Measurements from ENCODE around the gene TBC1D4.
"Not testable (repeated sequence)": the region's sequence is repeated elsewhere in the genome, so short reads cannot be mapped to it uniquely, and the experiment has no call there.

Gene TBC1D4

DNA sequence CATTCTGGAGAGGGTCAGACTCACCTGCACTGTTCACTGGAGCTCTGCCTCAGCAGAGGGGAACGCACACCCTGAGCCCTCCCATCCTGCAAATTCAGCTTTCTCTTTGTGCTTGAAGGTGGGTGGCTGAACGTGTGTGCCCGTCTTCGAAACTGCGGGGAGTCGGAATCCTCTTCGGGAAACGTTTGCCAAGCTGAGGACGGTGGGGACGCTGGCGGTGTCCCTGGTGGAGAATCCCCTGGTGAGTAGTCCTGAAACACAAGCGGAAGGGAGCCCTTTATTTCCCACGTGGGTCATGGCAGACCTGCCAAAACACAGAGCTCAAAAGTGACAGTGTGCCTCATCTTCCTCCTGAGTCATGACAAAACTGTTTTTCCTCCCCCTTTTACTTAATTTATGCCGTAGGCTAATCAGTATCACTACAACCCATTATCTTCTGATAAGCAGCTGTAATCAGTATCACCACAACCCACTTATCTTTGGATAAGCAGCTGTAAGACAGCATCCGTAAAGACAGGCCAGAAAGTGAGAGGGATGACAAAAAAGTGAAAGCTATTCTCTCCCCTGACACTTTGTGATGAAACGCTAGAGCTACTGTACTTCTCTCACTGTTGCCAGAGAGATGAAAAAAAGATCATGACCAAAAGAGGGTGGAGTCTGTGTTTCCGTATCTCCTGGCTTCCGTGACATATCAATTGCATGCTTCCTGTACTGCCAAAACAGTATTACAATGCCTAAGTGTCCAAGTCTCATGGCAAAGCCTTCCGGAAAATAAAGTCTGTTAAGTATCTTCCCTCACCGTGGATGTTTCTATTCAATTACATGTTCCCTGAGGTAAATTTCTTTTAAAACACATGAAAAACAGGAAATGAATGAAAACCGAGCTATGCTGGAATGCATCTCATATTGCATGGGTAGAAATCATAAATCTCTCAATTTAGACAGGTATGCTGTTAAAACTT lies 155.5 kb downstream of the TBC1D4 start:
- peak; percentile 89 for ATAC-seq (ENCODE audit: low read depth)
- H3K36me3 Mint-ChIP-seq: no peaks in the 10 kb centered on the region
- H3K27me3 Mint-ChIP-seq: no peaks in the 10 kb centered on the region
- H3K4me3 Mint-ChIP-seq: peak overlapping the region; percentile 87
- DNase-seq (ENCODE audit: low spot score in 2 of 2): peak in 1 of 2 donors; percentile 9
- peak overlapping the region; percentile 93 for H3K27ac Mint-ChIP-seq
- peaks cover 13% of the 10 kb centered on the region for H3K4me1 Mint-ChIP-seq
- H3K9me3 Mint-ChIP-seq: no peaks in the 10 kb centered on the region

DNA sequence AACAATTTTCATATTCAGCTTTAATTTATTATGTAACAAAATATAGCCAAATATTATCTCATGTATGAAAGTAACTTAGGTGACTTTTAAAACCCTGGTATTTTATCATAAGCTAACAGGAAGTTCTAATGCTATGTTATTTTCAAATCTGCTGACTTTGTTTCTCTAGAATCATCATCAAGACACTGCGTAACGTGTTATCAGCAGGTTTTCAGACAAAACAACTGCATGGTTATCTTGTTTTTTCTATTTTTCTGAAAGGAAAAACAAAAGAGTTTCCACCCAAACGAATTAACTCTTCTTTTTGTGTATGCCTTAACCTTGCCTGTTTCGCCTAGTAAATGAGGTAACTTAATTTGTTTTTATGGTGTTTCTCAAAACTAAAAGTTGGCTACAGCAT lies 156.3 kb downstream of the TBC1D4 start:
- H3K36me3 Mint-ChIP-seq: no peaks in the 10 kb centered on the region
- DNase-seq (ENCODE audit: low spot score in 2 of 2) (no peak), ATAC-seq (ENCODE audit: low read depth) (no peak)
- no peaks in the 10 kb centered on the region for H3K9me3 Mint-ChIP-seq
- peak overlapping the region; percentile 93 for H3K27ac Mint-ChIP-seq
- H3K27me3 Mint-ChIP-seq: no peaks in the 10 kb centered on the region
- H3K4me3 Mint-ChIP-seq: peak overlapping the region; percentile 87
- peaks cover 13% of the 10 kb centered on the region for H3K4me1 Mint-ChIP-seq

- H3K27ac Mint-ChIP-seq: no peak overlapping the region
- H3K27me3 Mint-ChIP-seq: no peaks in the 10 kb centered on the region
- H3K4me1 Mint-ChIP-seq: peaks cover 13% of the 10 kb centered on the region
- ATAC-seq (ENCODE audit: low read depth): no peak
- no peak overlapping the region for H3K4me3 Mint-ChIP-seq
- DNase-seq (ENCODE audit: low spot score in 2 of 2): no peak
- no peaks in the 10 kb centered on the region for H3K9me3 Mint-ChIP-seq
- H3K36me3 Mint-ChIP-seq: no peaks in the 10 kb centered on the region
These were observed 157.5 kb downstream of the TBC1D4 start for GRCh38 chr13:75324413-75324940.

DNA sequence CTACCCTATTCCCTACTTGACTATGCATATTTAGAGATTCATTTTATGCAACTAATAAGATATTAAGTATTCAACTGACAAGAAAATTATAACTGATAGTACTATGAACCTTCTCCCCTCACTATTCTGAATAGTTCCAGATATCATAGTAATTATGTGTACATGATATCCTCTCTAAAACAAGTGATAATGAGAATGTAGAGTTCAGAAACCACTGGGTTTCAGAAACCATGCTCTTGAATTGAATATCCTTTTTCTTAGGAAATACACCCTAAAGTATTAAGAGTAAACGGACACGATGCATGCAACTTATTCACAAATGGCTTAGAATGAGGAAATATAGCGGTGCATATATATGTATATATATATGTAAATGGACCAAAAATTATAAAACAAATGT lies 160.9 kb downstream of the TBC1D4 start:
- no peak for ATAC-seq (ENCODE audit: low read depth)
- no peak for DNase-seq (ENCODE audit: low spot score in 2 of 2)
- no peaks in the 10 kb centered on the region for H3K36me3 Mint-ChIP-seq
- peaks cover 4% of the 10 kb centered on the region for H3K4me1 Mint-ChIP-seq
- no peaks in the 10 kb centered on the region for H3K27me3 Mint-ChIP-seq
- H3K4me3 Mint-ChIP-seq: no peak overlapping the region
- no peak overlapping the region for H3K27ac Mint-ChIP-seq
- no peaks in the 10 kb centered on the region for H3K9me3 Mint-ChIP-seq

DNA sequence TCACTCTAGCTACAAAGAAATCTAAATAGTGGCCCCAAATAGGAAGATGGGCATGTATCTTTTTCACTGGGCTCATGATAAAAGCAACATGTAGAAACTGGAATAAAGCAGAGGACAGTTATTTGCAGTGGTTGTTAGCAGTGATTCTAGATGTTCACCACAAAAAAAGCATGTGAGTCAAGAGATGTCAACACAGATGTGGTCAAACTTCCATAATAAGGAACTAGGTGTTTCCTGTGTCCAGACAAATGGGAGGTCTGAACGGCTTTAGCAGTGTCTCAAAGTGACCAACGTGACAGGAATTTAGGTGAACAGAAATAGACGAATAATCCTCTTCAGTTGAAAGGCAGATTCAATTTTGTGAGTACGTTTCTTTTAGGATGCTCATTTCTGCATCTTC lies 162.7 kb downstream of the TBC1D4 start:
- DNase-seq (ENCODE audit: low spot score in 2 of 2): no peak
- H3K27ac Mint-ChIP-seq: no peak overlapping the region
- no peaks in the 10 kb centered on the region for H3K9me3 Mint-ChIP-seq
- no peaks in the 10 kb centered on the region for H3K36me3 Mint-ChIP-seq
- ATAC-seq (ENCODE audit: low read depth): no peak
- H3K4me1 Mint-ChIP-seq: peaks cover 2% of the 10 kb centered on the region
- H3K27me3 Mint-ChIP-seq: no peaks in the 10 kb centered on the region
- no peak overlapping the region for H3K4me3 Mint-ChIP-seq

GRCh38 chr13:75318138-75318833 lies 163.7 kb downstream of the TBC1D4 start:
- no peaks in the 10 kb centered on the region for H3K4me1 Mint-ChIP-seq
- no peak overlapping the region for H3K4me3 Mint-ChIP-seq
- no peak for DNase-seq (ENCODE audit: low spot score in 2 of 2)
- no peak overlapping the region for H3K27ac Mint-ChIP-seq
- H3K9me3 Mint-ChIP-seq: no peaks in the 10 kb centered on the region
- ATAC-seq (ENCODE audit: low read depth): no peak
- H3K36me3 Mint-ChIP-seq: no peaks in the 10 kb centered on the region
- H3K27me3 Mint-ChIP-seq: no peaks in the 10 kb centered on the region

DNA sequence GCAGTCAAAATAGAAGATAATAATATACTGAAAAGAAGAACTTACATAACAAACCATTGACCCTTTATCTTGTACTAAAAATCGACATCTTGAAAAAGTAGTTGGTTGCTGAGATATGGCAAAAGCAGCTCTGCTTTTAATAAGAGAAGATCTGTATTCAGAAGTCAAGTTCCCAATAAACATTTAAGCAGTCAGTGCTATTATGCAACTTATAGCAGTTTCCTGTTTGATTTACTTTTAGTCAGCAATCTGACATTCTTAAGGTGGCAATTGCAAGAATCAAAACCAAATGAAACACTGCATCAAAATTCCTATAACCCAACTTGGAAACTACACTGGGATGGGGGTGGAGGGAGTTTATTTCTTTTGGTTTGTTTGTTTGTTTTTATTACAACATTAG lies 165.5 kb downstream of the TBC1D4 start:
- Mint-ChIP-seq H3K27me3 (no peaks in the 10 kb centered on the region), H3K27ac (no peak overlapping the region), H3K36me3 (no peaks in the 10 kb centered on the region), H3K4me3 (no peak overlapping the region), H3K9me3 (no peaks in the 10 kb centered on the region), H3K4me1 (peaks cover 2% of the 10 kb centered on the region)
- DNase-seq (ENCODE audit: low spot score in 2 of 2) (no peak), ATAC-seq (ENCODE audit: low read depth) (no peak)

DNA sequence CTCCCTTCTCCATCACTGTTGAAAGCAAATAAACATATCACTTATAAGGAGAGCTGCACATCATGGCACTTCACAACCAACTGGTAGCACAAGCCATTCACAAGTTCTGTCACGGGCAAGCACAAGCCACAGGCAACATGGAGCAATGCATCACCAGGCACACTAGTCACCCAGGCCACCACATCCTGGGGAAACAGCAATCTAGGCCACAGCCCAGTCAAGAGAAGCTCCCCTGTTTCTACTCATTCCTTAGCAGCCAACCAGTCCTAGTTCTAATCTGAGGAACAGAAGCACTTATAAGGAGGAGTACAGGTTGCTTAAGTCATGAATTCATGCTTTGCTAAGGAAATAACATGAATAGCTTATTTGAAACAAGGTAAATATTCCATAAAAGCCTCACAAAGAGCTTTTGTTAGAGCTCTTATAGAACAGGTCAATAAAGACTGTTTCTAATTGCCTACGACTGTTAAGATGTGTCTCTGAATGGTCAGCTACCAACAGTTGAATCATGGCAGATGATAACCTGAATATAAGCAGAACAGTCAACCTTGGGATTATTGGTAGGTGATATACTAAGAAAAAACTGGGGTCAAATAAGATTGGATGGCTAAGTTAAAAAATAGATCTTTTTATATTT lies 169.0 kb downstream of the TBC1D4 start:
- Mint-ChIP-seq H3K9me3 (peaks cover 2% of the 10 kb centered on the region), H3K27ac (no peak overlapping the region), H3K27me3 (peaks cover 3% of the 10 kb centered on the region), H3K4me3 (no peak overlapping the region), H3K36me3 (no peaks in the 10 kb centered on the region), H3K4me1 (peaks cover 2% of the 10 kb centered on the region)
- ATAC-seq (ENCODE audit: low read depth) (no peak), DNase-seq (ENCODE audit: low spot score in 2 of 2) (no peak)

DNA sequence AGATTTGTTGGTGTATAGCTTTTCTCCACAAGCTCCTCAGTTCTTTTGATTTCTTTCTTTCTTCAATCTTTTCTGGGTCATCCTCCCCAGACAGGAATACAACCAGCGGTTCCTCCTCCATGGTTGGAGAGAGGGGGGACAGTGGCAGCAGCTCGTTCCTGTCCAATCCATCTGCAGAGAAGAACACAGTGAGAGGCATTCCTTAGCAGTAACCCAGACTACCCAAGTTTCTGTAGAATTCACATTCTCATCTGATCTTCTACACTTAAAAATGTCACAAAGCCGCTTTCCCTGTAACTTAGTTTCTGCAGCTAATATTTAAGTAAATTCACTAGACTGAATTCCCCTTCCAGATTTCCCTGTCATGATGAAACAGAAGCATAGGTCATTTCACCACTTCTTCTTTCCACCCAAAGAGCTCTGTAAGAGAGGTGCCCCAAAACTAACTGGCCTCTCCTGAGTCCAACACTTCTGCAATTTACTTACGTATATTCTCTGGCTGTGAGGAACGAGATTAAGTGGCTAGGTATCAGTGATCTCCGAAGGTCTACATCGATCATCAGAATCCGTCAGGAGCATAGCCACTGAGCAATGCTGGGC lies 171.9 kb downstream of the TBC1D4 start:
- peak; percentile 44 for ATAC-seq (ENCODE audit: low read depth)
- no peaks in the 10 kb centered on the region for H3K36me3 Mint-ChIP-seq
- no peak overlapping the region for H3K4me3 Mint-ChIP-seq
- peaks cover 2% of the 10 kb centered on the region for H3K4me1 Mint-ChIP-seq
- peak overlapping the region; percentile 0 for H3K27ac Mint-ChIP-seq
- H3K9me3 Mint-ChIP-seq: peaks cover 2% of the 10 kb centered on the region
- DNase-seq (ENCODE audit: low spot score in 2 of 2): no peak
- H3K27me3 Mint-ChIP-seq: peaks cover 3% of the 10 kb centered on the region

DNA sequence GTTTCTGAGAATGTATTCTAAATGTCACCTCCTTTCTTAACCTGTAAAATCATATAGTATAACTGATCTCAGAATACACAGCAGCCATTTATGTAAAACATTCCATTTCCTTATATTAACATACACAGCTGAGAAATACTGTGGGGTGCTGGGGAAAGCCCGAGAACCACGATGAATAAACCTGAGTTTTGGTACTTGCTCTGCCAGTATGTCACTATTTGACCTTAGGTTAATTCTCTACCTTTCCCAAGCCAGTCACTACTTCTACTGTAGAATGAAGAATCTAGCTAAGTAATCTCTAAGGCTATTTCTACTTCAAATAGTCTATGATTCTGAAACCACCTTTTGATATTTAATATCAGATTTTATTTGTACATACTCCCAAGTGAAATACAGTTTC lies 173.7 kb downstream of the TBC1D4 start:
- no peak for DNase-seq (ENCODE audit: low spot score in 2 of 2)
- Mint-ChIP-seq H3K27me3 (peaks cover 3% of the 10 kb centered on the region), H3K4me1 (peaks cover 6% of the 10 kb centered on the region), H3K9me3 (peaks cover 6% of the 10 kb centered on the region), H3K36me3 (peaks cover 4% of the 10 kb centered on the region), H3K27ac (no peak overlapping the region), H3K4me3 (no peak overlapping the region)
- no peak for ATAC-seq (ENCODE audit: low read depth)

DNA sequence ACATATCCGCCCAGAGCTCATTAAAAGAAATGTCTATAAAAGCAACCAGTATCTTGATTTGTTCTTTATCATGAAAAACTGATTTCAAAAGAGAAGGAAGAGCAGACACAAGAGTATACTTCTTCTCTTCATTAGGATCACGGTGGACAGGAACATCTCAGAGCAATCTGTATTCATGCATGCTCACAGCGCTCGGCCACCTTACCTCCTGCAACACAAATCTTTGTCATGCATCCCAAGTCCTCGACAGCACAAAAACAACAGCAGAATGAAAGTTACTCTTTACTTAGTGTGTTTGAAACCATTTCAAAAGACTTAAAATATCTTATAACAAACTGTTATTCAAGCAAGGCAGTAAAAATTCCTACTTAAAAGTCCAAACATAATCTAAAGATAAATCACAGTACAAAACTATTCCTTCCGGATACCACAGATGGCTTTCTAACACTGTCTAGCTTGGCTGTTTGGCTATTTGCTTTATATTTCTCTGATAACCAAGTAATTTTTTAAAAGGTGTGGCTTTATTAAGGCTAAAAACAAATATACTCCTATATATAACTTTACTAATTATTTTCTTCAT lies 174.5 kb downstream of the TBC1D4 start:
- H3K27me3 Mint-ChIP-seq: peaks cover 3% of the 10 kb centered on the region
- no peak overlapping the region for H3K27ac Mint-ChIP-seq
- peaks cover 4% of the 10 kb centered on the region for H3K4me1 Mint-ChIP-seq
- H3K4me3 Mint-ChIP-seq: no peak overlapping the region
- peaks cover 4% of the 10 kb centered on the region for H3K36me3 Mint-ChIP-seq
- H3K9me3 Mint-ChIP-seq: peaks cover 6% of the 10 kb centered on the region
- DNase-seq (ENCODE audit: low spot score in 2 of 2) (no peak), ATAC-seq (ENCODE audit: low read depth) (no peak)

DNA sequence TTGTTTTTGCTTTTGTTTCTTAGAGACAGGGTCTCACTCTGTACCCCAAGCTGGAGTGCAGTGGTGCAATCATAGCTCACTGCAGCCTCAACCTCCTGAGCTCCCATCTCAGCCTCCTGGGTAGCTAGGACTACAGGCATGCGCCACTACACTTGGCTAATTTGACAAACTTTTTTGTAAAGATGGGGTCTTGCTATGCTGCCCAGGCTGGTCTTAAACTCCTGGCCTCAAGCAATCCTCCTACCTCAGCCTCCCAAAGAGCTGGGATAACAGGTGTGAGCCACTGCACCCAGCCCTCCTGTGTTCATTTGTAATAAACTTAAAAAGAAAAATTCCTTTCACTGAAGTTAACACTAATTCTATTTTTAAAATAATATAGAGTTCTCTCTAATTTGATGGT lies 175.0 kb downstream of the TBC1D4 start:
- not testable (repeated sequence) for H3K36me3 Mint-ChIP-seq; DNase-seq (ENCODE audit: low spot score in 2 of 2); H3K4me3 Mint-ChIP-seq; H3K4me1 Mint-ChIP-seq; H3K9me3 Mint-ChIP-seq; H3K27ac Mint-ChIP-seq; ATAC-seq (ENCODE audit: low read depth); H3K27me3 Mint-ChIP-seq

GRCh38 chr13:75305059-75305458 lies 176.9 kb downstream of the TBC1D4 start:
- ATAC-seq (ENCODE audit: low read depth) (no peak), DNase-seq (ENCODE audit: low spot score in 2 of 2) (no peak)
- H3K36me3 Mint-ChIP-seq: peaks cover 4% of the 10 kb centered on the region
- H3K9me3 Mint-ChIP-seq: peaks cover 4% of the 10 kb centered on the region
- no peaks in the 10 kb centered on the region for H3K27me3 Mint-ChIP-seq
- no peak overlapping the region for H3K4me3 Mint-ChIP-seq
- peaks cover 6% of the 10 kb centered on the region for H3K4me1 Mint-ChIP-seq
- no peak overlapping the region for H3K27ac Mint-ChIP-seq
